ENCODE results near the gene TRABD2B. TPM values are rescaled to one million over a fixed set of nuclear protein-coding genes. Genes with fewer than 3 reads are reported as not detected.

Gene TRABD2B
- total RNA-seq, 1 experiment from 2014 or later: not detected

DNA sequence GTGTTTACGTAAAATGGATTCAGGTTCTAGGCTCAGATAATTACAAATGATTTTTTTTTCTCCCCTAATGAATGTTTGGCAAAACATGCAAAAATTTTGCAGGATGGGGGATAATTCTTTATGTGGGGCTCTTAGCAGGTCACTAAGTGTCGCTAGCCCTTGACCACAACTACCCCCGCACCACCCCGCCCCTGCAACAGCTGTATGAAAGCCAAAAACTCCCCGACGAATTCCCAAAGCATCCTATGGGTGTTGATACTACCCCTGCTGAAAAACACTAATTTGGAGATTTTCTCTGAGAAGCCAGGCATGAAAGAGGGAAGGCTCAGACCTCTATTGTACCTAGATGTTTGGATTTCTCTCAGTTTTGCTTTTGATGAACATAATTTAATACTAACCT, 243.0 kb downstream of the TRABD2B start:
- H3K27ac ChIP-seq (ENCODE audit: low read depth, low read length, poor library complexity, severe bottlenecking): no peak overlapping the region
- H3K4me3 ChIP-seq (ENCODE audit: low read depth, low read length, poor library complexity, severe bottlenecking): no peak overlapping the region
- no TSS peak for BruUV-seq (replicated peaks)
- no peaks in the 10 kb centered on the region for H3K27me3 ChIP-seq (replicated peaks; ENCODE audit: insufficient read depth, low read depth, low read length, poor library complexity)
- no peaks in the 10 kb centered on the region for H3K4me1 ChIP-seq (ENCODE audit: insufficient read depth, low read length, poor library complexity, severe bottlenecking)
- no peaks in the 10 kb centered on the region for H3K9me3 ChIP-seq (ENCODE audit: low read depth, low read length, poor library complexity, severe bottlenecking)
- no peaks in the 10 kb centered on the region for H3K36me3 ChIP-seq (ENCODE audit: insufficient read depth, low read length, poor library complexity, severe bottlenecking)
- no peak for DNase-seq (ENCODE audit: low spot score)
- ChIA-PET POLR2A (ENCODE audit: low non-redundant PET) (no interaction called here), CTCF (interaction anchor here (0.5 kb wide), 1 partner anchor 616 kb away, joined by 4 read pairs; no protein-coding TSS in a partner anchor)
- TF ChIP-seq EZH2 (IDR thresholded peaks at IDR 0.05; ENCODE audit: borderline replicate concordance, low read depth, low read length, poor library complexity, severe bottlenecking): no peak
- TF ChIP-seq, protein P1, sequence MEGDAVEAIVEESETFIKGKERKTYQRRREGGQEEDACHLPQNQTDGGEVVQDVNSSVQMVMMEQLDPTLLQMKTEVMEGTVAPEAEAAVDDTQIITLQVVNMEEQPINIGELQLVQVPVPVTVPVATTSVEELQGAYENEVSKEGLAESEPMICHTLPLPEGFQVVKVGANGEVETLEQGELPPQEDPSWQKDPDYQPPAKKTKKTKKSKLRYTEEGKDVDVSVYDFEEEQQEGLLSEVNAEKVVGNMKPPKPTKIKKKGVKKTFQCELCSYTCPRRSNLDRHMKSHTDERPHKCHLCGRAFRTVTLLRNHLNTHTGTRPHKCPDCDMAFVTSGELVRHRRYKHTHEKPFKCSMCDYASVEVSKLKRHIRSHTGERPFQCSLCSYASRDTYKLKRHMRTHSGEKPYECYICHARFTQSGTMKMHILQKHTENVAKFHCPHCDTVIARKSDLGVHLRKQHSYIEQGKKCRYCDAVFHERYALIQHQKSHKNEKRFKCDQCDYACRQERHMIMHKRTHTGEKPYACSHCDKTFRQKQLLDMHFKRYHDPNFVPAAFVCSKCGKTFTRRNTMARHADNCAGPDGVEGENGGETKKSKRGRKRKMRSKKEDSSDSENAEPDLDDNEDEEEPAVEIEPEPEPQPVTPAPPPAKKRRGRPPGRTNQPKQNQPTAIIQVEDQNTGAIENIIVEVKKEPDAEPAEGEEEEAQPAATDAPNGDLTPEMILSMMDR (conservative IDR thresholded peaks at IDR 0.05; ENCODE audit: low read depth, low read length): no peak
- intact Hi-C loops (cut with micrococcal nuclease; ENCODE audit: unreplicated experiment): no loop called here

DNA sequence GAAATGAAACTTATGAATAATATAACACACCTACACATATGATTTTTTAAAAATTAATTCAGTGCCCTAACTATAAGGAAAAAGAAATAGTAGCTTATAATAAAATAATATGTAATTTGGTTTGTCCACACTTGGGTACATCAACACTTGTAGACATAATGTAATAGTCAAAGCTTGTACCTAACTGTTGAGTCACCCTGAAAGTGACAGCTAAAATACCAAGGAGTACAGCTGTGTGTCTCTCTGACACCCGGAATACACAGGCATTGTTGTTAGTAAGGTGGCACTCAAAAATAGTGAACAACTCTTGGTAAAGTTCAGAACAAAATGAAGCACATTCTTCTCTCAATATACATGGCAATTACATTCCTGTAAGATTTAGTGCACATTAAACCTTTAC, 243.4 kb downstream of the TRABD2B start:
- BruUV-seq (replicated peaks): no TSS peak
- CTCF ChIA-PET: interaction anchor here (0.5 kb wide), 1 partner anchor 617 kb away, joined by 4 read pairs; no protein-coding TSS in a partner anchor
- no peaks in the 10 kb centered on the region for H3K9me3 ChIP-seq (ENCODE audit: low read depth, low read length, poor library complexity, severe bottlenecking)
- no peak for TF ChIP-seq EZH2 (IDR thresholded peaks at IDR 0.05; ENCODE audit: borderline replicate concordance, low read depth, low read length, poor library complexity, severe bottlenecking)
- TF ChIP-seq, protein P1 (conservative IDR thresholded peaks at IDR 0.05; ENCODE audit: low read depth, low read length): no peak
- H3K4me1 ChIP-seq (ENCODE audit: insufficient read depth, low read length, poor library complexity, severe bottlenecking): no peaks in the 10 kb centered on the region
- no peak overlapping the region for H3K4me3 ChIP-seq (ENCODE audit: low read depth, low read length, poor library complexity, severe bottlenecking)
- intact Hi-C loops (cut with micrococcal nuclease; ENCODE audit: unreplicated experiment): no loop called here
- DNase-seq (ENCODE audit: low spot score): no peak
- POLR2A ChIA-PET (ENCODE audit: low non-redundant PET): no interaction called here
- H3K27ac ChIP-seq (ENCODE audit: low read depth, low read length, poor library complexity, severe bottlenecking): no peak overlapping the region
- no peaks in the 10 kb centered on the region for H3K27me3 ChIP-seq (replicated peaks; ENCODE audit: insufficient read depth, low read depth, low read length, poor library complexity)
- H3K36me3 ChIP-seq (ENCODE audit: insufficient read depth, low read length, poor library complexity, severe bottlenecking): no peaks in the 10 kb centered on the region

DNA sequence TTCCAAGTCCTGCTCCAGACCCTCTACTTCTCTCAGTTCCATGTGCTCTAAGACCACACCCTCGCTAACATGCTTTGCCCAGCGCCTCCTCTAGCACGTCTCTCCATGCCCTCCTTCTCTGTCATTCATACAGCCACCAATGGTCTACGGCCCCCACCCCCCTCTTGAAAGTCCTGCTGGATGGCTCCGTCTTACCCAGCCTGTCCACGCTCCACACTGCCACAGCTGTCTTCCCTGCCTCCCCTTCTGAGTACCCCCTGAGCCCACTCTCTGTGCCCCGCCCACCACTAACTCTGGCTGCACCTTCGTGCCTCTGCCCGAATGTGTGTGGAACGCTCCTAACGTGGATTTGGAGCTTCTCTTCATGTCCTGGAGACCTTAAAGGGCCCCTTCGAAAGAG, 244.6 kb downstream of the TRABD2B start:
- H3K4me3 ChIP-seq (ENCODE audit: low read depth, low read length, poor library complexity, severe bottlenecking): no peak overlapping the region
- no peaks in the 10 kb centered on the region for H3K27me3 ChIP-seq (replicated peaks; ENCODE audit: insufficient read depth, low read depth, low read length, poor library complexity)
- intact Hi-C loops (cut with micrococcal nuclease; ENCODE audit: unreplicated experiment): no loop called here
- H3K4me1 ChIP-seq (ENCODE audit: insufficient read depth, low read length, poor library complexity, severe bottlenecking): no peaks in the 10 kb centered on the region
- TF ChIP-seq, protein P1 (conservative IDR thresholded peaks at IDR 0.05; ENCODE audit: low read depth, low read length): no peak
- TF ChIP-seq EZH2 (IDR thresholded peaks at IDR 0.05; ENCODE audit: borderline replicate concordance, low read depth, low read length, poor library complexity, severe bottlenecking): no peak
- H3K27ac ChIP-seq (ENCODE audit: low read depth, low read length, poor library complexity, severe bottlenecking): no peak overlapping the region
- POLR2A ChIA-PET (ENCODE audit: low non-redundant PET): no interaction called here
- H3K36me3 ChIP-seq (ENCODE audit: insufficient read depth, low read length, poor library complexity, severe bottlenecking): no peaks in the 10 kb centered on the region
- no TSS peak for BruUV-seq (replicated peaks)
- no peaks in the 10 kb centered on the region for H3K9me3 ChIP-seq (ENCODE audit: low read depth, low read length, poor library complexity, severe bottlenecking)
- DNase-seq (ENCODE audit: low spot score): no peak
- CTCF ChIA-PET: interaction anchor here (0.6 kb wide), 1 partner anchor 191 kb away, joined by 3 read pairs; no protein-coding TSS in a partner anchor

Measured in A673 (cell line).